SK-MEL-5 (cell line): ENCODE data around the gene GDA. TPM values are rescaled to one million over a fixed set of nuclear protein-coding genes. Genes with fewer than 3 reads are reported as not detected.

Experiments used
- DNase-seq: peaks from one replicate; pipeline ENCODE4 v3.0.0-alpha.2; 2016; ENCODE audit warnings: low read depth, low spot score
- in situ Hi-C: cut with HindIII; loops from 2 replicates; pipeline ENCODE4 v1.10.0; 2016; ENCODE audit warnings: low sequenced_read_pairs, high pct_unique_total_duplicates, low pct_unique_long_range_greater_than_20kb
- total RNA-seq: library from RNA; depleted of rRNA; stranded (reverse); fragments of >200 nt; shearing (Covaris generic); gene quantifications from 2 replicates; pipeline ENCODE4 v1.2.3, GENCODE V29; 2014

GDA gene
- total RNA-seq, 1 experiment from 2014 or later, result not detected

- no peak for DNase-seq
- in situ Hi-C loops, result no loop called here
These were observed 38.0 kb downstream of the GDA start for GRCh38 chr9:72187121-72187695.

GRCh38 chr9:72188232-72188631 is 39.0 kb downstream of the GDA start:
- DNase-seq, result no peak
- in situ Hi-C loops, result no loop called here

GRCh38 chr9:72193478-72193881 is 44.2 kb downstream of the GDA start:
- DNase-seq, result no peak
- in situ Hi-C loops, result no loop called here

GRCh38 chr9:72199238-72199637 is 50.0 kb downstream of the GDA start:
- DNase-seq, result no peak
- in situ Hi-C loops, result no loop called here

- DNase-seq, result no peak
- in situ Hi-C loops, result no loop called here
These were observed 51.2 kb downstream of the GDA start for GRCh38 chr9:72200452-72200851.

- in situ Hi-C loops, result no loop called here
- no peak for DNase-seq
These were observed 52.8 kb downstream of the GDA start for GRCh38 chr9:72202009-72202408.

GRCh38 chr9:72203205-72203803 is 54.1 kb downstream of the GDA start:
- in situ Hi-C loops, result no loop called here
- DNase-seq, result peak; percentile 82

- DNase-seq, result no peak
- in situ Hi-C loops, result no loop called here
These were observed 54.8 kb downstream of the GDA start for GRCh38 chr9:72204062-72204461.

GRCh38 chr9:72205513-72205912 is 56.3 kb downstream of the GDA start:
- in situ Hi-C loops, result no loop called here
- peak; percentile 10 for DNase-seq

- in situ Hi-C loops, result no loop called here
- DNase-seq, result no peak
These were observed 58.0 kb downstream of the GDA start for GRCh38 chr9:72207278-72207677.

- no peak for DNase-seq
- in situ Hi-C loops, result no loop called here
These were observed 61.3 kb downstream of the GDA start for GRCh38 chr9:72210522-72210921.

- DNase-seq, result no peak
- in situ Hi-C loops, result no loop called here
These were observed 61.8 kb downstream of the GDA start for GRCh38 chr9:72211047-72211446.

GRCh38 chr9:72213906-72214305 is 64.7 kb downstream of the GDA start:
- in situ Hi-C loops, result no loop called here
- no peak for DNase-seq

GRCh38 chr9:72217306-72217842 is 68.1 kb downstream of the GDA start:
- in situ Hi-C loops, result no loop called here
- DNase-seq, result no peak

GRCh38 chr9:72220589-72220988 is 71.3 kb downstream of the GDA start:
- no peak for DNase-seq
- in situ Hi-C loops, result no loop called here

GRCh38 chr9:72226146-72226812 is 77.0 kb downstream of the GDA start:
- in situ Hi-C loops, result no loop called here
- no peak for DNase-seq

GRCh38 chr9:72228282-72228681 is 79.0 kb downstream of the GDA start:
- in situ Hi-C loops, result no loop called here
- DNase-seq, result no peak

- in situ Hi-C loops, result no loop called here
- no peak for DNase-seq
These were observed 83.5 kb downstream of the GDA start for GRCh38 chr9:72232778-72233177.

GRCh38 chr9:72247549-72247948 is 98.3 kb downstream of the GDA start:
- in situ Hi-C loops, result no loop called here
- DNase-seq, result no peak
